ENCODE results near the gene TSPAN17. TPM values are rescaled to one million over a fixed set of nuclear protein-coding genes. Genes with fewer than 3 reads are reported as not detected.
A peak's percentile ranks its signal among the peaks of the same experiment; 100 is the strongest.

The TSPAN17 gene
- polyA plus RNA-seq, 1 of the 3 experiments (the other 2 are of a cell fraction): 61.7 TPM

DNA sequence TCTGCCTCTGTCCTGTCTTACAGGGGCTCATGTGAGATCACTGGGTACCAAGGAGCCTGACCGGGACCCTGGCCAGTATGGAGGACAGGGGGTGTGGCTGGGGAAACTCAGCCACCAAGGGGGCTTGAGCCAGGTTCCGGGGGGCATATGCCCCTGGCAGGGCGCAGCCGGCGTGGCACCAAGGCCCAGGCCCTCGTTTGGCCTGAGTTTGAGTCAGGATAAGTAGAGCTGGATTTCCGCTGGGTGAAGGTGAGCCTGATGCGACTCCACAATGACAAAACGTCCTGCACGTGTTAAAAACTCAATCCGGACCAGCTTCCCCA lies 616 bp upstream of the TSPAN17 start (continued):
- TF ChIP-seq RCOR1 (IDR thresholded peaks at IDR 0.05; ENCODE audit: low read length) (no peak), MXI1 (IDR thresholded peaks at IDR 0.05; ENCODE audit: low read depth, low read length) (no peak), JUND (IDR thresholded peaks at IDR 0.05) (no peak)
- TF ChIP-seq, protein P1, sequence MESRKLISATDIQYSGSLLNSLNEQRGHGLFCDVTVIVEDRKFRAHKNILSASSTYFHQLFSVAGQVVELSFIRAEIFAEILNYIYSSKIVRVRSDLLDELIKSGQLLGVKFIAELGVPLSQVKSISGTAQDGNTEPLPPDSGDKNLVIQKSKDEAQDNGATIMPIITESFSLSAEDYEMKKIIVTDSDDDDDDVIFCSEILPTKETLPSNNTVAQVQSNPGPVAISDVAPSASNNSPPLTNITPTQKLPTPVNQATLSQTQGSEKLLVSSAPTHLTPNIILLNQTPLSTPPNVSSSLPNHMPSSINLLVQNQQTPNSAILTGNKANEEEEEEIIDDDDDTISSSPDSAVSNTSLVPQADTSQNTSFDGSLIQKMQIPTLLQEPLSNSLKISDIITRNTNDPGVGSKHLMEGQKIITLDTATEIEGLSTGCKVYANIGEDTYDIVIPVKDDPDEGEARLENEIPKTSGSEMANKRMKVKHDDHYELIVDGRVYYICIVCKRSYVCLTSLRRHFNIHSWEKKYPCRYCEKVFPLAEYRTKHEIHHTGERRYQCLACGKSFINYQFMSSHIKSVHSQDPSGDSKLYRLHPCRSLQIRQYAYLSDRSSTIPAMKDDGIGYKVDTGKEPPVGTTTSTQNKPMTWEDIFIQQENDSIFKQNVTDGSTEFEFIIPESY (IDR thresholded peaks at IDR 0.05; ENCODE audit: borderline replicate concordance, low read depth): no peak
- TF ChIP-seq, protein P2, sequence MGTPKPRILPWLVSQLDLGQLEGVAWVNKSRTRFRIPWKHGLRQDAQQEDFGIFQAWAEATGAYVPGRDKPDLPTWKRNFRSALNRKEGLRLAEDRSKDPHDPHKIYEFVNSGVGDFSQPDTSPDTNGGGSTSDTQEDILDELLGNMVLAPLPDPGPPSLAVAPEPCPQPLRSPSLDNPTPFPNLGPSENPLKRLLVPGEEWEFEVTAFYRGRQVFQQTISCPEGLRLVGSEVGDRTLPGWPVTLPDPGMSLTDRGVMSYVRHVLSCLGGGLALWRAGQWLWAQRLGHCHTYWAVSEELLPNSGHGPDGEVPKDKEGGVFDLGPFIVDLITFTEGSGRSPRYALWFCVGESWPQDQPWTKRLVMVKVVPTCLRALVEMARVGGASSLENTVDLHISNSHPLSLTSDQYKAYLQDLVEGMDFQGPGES (IDR thresholded peaks at IDR 0.05; ENCODE audit: low read depth, low read length): no peak

DNA sequence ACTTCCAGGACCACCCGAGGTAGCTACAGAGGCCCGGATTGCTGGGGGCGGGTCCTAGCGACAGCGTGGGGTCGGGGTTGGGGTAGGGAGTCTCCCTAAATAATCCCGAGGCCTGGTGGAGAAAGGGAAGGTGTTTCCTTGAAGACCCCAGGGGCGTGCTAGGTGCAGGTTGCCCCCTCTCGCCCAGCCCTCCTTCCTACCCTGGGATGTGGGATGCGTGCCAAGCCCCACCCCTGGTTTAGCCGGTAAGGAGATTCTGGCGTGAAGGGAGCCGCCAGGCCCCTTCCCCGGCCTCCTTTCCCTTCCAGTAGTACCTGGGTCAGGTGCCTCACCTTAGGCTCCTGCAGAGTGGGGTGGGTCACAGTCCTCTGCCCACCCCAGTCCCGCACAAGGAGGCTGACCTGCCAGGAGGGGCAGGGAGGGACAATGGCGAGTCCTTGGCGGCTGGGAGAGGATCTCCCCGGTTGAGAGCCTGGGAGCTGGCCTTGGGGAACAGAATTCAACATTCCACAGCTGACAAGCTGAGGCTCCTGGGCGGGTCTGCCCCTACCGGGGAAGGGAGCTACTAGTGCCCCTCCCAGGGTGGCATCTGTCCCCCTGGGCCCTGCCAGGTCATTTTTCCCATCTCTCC lies 674 bp downstream of the TSPAN17 start:
- peak; percentile 82 for DNase-seq

More for the DNA sequence above, 674 bp downstream of the TSPAN17 start:
- peaks cover 4 to 46% of the 10 kb centered on the region in 2 experiments; a peak in 2 of 4 replicates for H3K4me1 ChIP-seq (ENCODE audit: control insufficient read depth in 1 of 2, insufficient read depth in 2 of 2, low read depth in 1 of 2, low read length in 1 of 2)
- peaks cover 0 to 5% of the 10 kb centered on the region in 2 experiments for H3K36me3 ChIP-seq (replicated peaks in 1 of 2; ENCODE audit: control insufficient read depth in 1 of 2, insufficient read depth in 2 of 2, low read length in 1 of 2)
- H3K9me3 ChIP-seq: no peaks in the 10 kb centered on the region
- ChIA-PET POLR2A (interaction anchor here (1.5 to 1.9 kb wide), 3 partner anchors 13 to 26 kb away, joined by 6 read pairs; partner anchors contain the start of genes EIF4E1B and SNCB), CTCF (interaction anchor here (0.6 to 5.8 kb wide), 9 partner anchors 10 to 464 kb away, joined by 3 to 38 read pairs (median 7); partner anchors contain the start of genes CLTB, EIF4E1B and SNCB)
- H3K4me2 ChIP-seq: peak overlapping the region; percentile 99
- H4K20me1 ChIP-seq (ENCODE audit: insufficient read depth): peaks cover 26% of the 10 kb centered on the region; the same call in 1 of the 2 replicates
- H2AFZ ChIP-seq (ENCODE audit: low read depth): peak overlapping the region; percentile 96
- peak overlapping the region; percentile 52 to 77; a peak in 2 of 4 replicates for H3K27ac ChIP-seq (ENCODE audit: low read depth in 2 of 2, low read length in 1 of 2)
- H3K9me2 ChIP-seq: no peaks in the 10 kb centered on the region
- no peak for TF ChIP-seq POLR2AphosphoS5 (IDR thresholded peaks at IDR 0.05; ENCODE audit: low read depth, low read length)
- 0 out of 2 replicates have a peak, but pooled peaks have one; percentile 37 for TF ChIP-seq NFIC (IDR thresholded peaks at IDR 0.05; ENCODE audit: borderline replicate concordance)
- TF ChIP-seq, protein P3, sequence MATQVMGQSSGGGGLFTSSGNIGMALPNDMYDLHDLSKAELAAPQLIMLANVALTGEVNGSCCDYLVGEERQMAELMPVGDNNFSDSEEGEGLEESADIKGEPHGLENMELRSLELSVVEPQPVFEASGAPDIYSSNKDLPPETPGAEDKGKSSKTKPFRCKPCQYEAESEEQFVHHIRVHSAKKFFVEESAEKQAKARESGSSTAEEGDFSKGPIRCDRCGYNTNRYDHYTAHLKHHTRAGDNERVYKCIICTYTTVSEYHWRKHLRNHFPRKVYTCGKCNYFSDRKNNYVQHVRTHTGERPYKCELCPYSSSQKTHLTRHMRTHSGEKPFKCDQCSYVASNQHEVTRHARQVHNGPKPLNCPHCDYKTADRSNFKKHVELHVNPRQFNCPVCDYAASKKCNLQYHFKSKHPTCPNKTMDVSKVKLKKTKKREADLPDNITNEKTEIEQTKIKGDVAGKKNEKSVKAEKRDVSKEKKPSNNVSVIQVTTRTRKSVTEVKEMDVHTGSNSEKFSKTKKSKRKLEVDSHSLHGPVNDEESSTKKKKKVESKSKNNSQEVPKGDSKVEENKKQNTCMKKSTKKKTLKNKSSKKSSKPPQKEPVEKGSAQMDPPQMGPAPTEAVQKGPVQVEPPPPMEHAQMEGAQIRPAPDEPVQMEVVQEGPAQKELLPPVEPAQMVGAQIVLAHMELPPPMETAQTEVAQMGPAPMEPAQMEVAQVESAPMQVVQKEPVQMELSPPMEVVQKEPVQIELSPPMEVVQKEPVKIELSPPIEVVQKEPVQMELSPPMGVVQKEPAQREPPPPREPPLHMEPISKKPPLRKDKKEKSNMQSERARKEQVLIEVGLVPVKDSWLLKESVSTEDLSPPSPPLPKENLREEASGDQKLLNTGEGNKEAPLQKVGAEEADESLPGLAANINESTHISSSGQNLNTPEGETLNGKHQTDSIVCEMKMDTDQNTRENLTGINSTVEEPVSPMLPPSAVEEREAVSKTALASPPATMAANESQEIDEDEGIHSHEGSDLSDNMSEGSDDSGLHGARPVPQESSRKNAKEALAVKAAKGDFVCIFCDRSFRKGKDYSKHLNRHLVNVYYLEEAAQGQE (IDR thresholded peaks at IDR 0.05; ENCODE audit: low read depth, low read length): no peak
- H3F3A ChIP-seq (replicated peaks; ENCODE audit: insufficient read depth): no peaks in the 10 kb centered on the region
- peak overlapping the region; percentile 98 for H3K9ac ChIP-seq
- H3K79me2 ChIP-seq (ENCODE audit: insufficient read depth): peaks cover 46% of the 10 kb centered on the region
- peak overlapping the region; percentile 89 to 94 for H3K4me3 ChIP-seq (ENCODE audit: low read depth in 2 of 2, low read length in 1 of 2)
- 15% methylated on average over 16 of the region's 20 CpGs for WGBS (ENCODE audit: low lambda C conversion rate)
- no peaks in the 10 kb centered on the region for H3K27me3 ChIP-seq (ENCODE audit: insufficient read depth)
